Measurements from ENCODE around the gene GPR37. TPM values are rescaled to one million over a fixed set of nuclear protein-coding genes. Genes with fewer than 3 reads are reported as not detected.

The GPR37 gene
- total RNA-seq, 2 donors from 2014 or later, result 1.6 to 69.4 TPM

DNA sequence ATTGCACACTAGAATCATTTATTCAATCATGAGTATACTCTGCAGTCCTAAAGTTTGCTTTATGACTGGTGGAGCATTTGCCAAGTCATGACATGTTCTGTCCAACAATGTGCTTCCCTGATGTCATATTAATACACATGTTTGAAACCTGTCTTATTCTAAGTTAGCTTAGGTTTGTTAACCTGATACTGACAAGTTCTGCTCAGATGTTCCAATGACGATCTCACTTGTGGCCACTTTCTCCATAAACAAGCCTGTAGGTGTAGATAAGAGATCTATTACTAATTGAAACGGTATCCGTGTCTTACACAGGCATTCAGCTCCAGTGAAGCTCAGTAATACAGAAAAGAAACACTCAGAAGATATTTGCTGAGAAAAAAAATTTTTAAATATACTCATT lies 64.9 kb downstream of the GPR37 start:
- Histone ChIP-seq H3K36me3 (no peaks in the 10 kb centered on the region), H3K27me3 (replicated peaks; ENCODE audit: insufficient read depth) (no peaks in the 10 kb centered on the region), H3K4me1 (replicated peaks) (no peaks in the 10 kb centered on the region), H3K9me3 (no peaks in the 10 kb centered on the region), H3K27ac (no peak overlapping the region), H3K4me3 (no peak overlapping the region)
- no peak for DNase-seq (ENCODE audit: low spot score)
- intact Hi-C loops (cut with DNase I), result no loop called here
- no peak for TF ChIP-seq POLR2AphosphoS5 (IDR thresholded peaks at IDR 0.05)
- TF ChIP-seq, protein P1, sequence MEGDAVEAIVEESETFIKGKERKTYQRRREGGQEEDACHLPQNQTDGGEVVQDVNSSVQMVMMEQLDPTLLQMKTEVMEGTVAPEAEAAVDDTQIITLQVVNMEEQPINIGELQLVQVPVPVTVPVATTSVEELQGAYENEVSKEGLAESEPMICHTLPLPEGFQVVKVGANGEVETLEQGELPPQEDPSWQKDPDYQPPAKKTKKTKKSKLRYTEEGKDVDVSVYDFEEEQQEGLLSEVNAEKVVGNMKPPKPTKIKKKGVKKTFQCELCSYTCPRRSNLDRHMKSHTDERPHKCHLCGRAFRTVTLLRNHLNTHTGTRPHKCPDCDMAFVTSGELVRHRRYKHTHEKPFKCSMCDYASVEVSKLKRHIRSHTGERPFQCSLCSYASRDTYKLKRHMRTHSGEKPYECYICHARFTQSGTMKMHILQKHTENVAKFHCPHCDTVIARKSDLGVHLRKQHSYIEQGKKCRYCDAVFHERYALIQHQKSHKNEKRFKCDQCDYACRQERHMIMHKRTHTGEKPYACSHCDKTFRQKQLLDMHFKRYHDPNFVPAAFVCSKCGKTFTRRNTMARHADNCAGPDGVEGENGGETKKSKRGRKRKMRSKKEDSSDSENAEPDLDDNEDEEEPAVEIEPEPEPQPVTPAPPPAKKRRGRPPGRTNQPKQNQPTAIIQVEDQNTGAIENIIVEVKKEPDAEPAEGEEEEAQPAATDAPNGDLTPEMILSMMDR (IDR thresholded peaks at IDR 0.05), result no peak
- TF ChIP-seq POLR2A (IDR thresholded peaks at IDR 0.05), result no peak
- WGBS, result 31% methylated on average over 3 of the region's 3 CpGs

DNA sequence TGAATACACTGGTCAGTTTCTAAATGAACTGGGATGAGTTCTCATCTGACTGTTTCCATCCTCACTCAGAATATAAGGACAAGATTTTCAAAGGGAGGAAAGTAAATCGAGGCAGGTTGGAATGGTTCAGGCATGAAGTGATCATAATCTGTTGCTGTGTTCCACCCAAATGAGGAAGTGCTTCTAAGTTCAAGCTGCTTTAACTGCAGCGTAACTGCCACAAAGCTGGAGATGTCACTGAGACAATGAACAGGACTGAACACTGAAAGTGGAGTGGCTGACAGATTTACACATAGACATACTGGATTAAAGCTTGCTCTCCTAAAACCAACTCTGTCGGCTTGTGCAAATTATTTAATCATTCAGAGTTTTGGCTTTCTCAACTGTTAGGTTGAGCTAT lies 66.6 kb downstream of the GPR37 start:
- H3K4me3 ChIP-seq, result no peak overlapping the region
- no peak for TF ChIP-seq POLR2A (IDR thresholded peaks at IDR 0.05)
- TF ChIP-seq, protein P1 (IDR thresholded peaks at IDR 0.05), result no peak
- no peak for TF ChIP-seq POLR2AphosphoS5 (IDR thresholded peaks at IDR 0.05)
- H3K9me3 ChIP-seq, result no peaks in the 10 kb centered on the region
- WGBS, result 71% methylated on average over 3 of the region's 3 CpGs
- no peaks in the 10 kb centered on the region for H3K4me1 ChIP-seq (replicated peaks)
- no peak for DNase-seq (ENCODE audit: low spot score)
- H3K27me3 ChIP-seq (replicated peaks; ENCODE audit: insufficient read depth), result no peaks in the 10 kb centered on the region
- intact Hi-C loops (cut with DNase I), result no loop called here
- H3K27ac ChIP-seq, result no peak overlapping the region
- no peaks in the 10 kb centered on the region for H3K36me3 ChIP-seq

DNA sequence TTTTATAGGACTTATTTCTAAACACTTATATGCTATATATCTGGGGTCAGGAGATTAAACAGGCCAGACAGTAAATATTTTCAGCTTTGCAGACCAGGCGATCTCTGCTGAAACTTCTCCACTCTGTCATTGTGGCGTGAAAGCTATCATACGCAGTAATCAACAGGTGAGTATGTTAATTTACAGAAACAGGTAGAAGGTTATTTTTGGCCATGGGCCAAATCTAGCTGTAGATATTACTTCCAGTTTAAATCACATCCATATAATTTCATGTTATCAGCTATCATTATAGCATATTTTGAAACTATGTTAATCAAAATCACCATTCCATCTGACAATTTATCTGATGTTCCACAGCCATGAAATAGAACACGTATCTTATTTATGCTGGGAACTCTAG lies 67.8 kb downstream of the GPR37 start:
- TF ChIP-seq, protein P1 (IDR thresholded peaks at IDR 0.05), result no peak
- no peak for TF ChIP-seq POLR2A (IDR thresholded peaks at IDR 0.05)
- no peak for TF ChIP-seq POLR2AphosphoS5 (IDR thresholded peaks at IDR 0.05)
- Histone ChIP-seq H3K9me3 (no peaks in the 10 kb centered on the region), H3K27ac (no peak overlapping the region), H3K4me3 (no peak overlapping the region), H3K36me3 (no peaks in the 10 kb centered on the region), H3K4me1 (replicated peaks) (no peaks in the 10 kb centered on the region), H3K27me3 (replicated peaks; ENCODE audit: insufficient read depth) (no peaks in the 10 kb centered on the region)
- intact Hi-C loops (cut with DNase I), result no loop called here
- DNase-seq (ENCODE audit: low spot score), result no peak
- WGBS, result 90% methylated on average over 4 of the region's 4 CpGs

Other genes starting within 250 kb of the GPR37 start
- 10 to 100 TPM; 16.9 to 39.5 TPM for gene POT1, start 164.0 kb upstream of the GPR37 start, total RNA-seq

All from prostate gland (tissue), 2 donors.